Jurkat, Clone E6-1 (cell line): ENCODE results near the gene NECTIN1.

Experiments used
- DNase-seq: peaks from one replicate; pipeline ENCODE4 v3.0.0-alpha.2; 2011; ENCODE audit warnings: low read depth, low spot score
- H3K4me3 ChIP-seq: 2 replicates; pipeline ENCODE4 v1.5.1; 2011; ENCODE audit warnings: mild to moderate bottlenecking, low read length, control low read depth, moderate library complexity

The NECTIN1 gene

DNA sequence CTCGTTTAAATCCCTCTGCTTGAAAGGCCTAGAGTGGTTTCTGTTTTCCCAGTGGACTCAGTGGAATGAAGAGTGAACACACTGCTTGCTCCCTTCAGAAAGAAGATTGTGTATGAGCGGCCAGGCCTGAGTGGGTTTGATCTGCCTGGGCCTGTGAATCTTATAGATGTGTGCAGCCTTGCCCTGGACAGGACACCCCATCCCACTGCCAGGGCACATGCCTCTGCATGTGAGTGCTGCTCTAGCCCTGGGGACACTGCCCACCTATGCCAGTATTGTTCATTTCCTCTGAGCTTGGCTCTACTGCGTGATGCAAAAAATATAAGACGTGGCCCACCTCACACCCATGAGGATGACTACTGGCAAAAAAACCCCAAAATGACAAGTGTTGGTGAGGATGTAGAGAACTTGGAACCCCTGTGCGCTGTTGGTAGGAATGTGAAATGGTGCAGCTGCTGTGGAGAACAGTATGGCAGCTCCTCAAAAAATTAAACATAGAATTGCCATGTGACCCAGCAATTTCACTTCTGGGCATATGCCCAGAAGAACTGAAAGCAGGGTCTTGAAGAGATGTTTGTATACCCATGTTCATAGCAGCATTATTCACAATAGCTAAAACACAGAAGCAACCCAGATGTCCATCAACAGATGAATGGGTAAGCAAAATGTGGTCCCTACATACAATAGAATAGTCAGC, 27.3 kb upstream of the NECTIN1 start:
- DNase-seq = no peak
- no peak overlapping the region for H3K4me3 ChIP-seq

DNA sequence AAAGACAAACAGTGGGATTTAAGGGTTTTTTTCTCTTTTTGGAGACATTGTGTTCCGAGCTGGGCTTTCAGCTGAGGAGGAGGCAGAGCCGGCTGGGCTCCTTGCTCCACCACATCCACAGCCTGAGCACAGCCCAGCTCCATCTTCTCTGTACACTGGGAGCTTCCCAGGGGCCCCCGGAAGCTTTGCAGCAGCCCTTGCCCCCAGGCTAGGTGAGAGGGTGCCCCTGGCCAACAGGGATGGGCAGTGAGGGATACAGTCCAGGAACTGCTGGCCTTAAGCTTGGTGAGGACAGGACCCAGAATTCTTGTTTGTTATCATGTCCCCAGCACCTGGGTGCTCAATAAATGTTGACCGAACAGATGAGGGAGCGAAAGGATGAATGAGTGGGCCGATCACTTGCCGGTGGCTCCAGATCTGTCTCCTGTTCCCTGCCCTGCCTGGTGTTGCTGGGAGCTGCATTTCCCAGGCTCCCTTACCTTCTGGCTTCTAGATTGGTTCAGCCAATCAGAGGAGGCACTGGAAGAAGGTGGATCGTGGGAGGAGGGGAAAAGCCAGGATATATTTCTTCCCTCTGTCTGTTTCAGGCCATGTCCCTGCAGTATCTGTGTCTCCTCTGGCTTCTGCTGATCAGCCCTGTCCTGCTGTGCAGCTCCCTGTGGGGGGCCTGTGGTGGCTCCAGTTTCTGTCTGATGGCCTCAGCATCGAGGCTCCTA, 26.5 kb upstream of the NECTIN1 start:
- no peak overlapping the region for H3K4me3 ChIP-seq
- DNase-seq = no peak

GRCh38 chr11:119754656-119755355, 25.8 kb upstream of the NECTIN1 start:
- H3K4me3 ChIP-seq = no peak overlapping the region

GRCh38 chr11:119754199-119754598, 25.2 kb upstream of the NECTIN1 start:
- no peak for DNase-seq
- no peak overlapping the region for H3K4me3 ChIP-seq

More at GRCh38 chr11:119754656-119755355, 25.8 kb upstream of the NECTIN1 start:
- DNase-seq = no peak

DNA sequence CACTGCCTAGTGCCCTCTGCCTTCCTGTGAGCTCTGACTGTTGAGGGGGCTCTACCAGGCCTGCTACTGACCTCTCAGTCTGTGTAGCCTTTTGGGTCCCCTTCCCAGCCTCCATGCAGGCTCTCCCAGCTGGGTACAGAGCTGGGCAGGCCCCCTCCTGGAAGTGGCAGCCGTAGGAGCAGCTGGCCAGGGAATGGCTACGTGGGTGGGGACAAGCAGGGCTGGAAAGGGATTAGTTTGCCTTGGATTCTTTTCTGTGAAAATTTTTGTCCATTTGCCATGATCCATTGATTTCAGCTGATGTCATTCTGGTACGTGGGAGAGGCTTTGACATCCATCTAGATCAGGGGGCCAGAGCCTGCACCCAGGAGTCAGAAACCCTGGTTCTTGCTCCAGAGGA, 23.9 kb upstream of the NECTIN1 start:
- DNase-seq = no peak
- no peak overlapping the region for H3K4me3 ChIP-seq

GRCh38 chr11:119752345-119752871, 23.4 kb upstream of the NECTIN1 start:
- H3K4me3 ChIP-seq = no peak overlapping the region

GRCh38 chr11:119750056-119750455, 21.1 kb upstream of the NECTIN1 start:
- H3K4me3 ChIP-seq = no peak overlapping the region
- DNase-seq = no peak

More at GRCh38 chr11:119752345-119752871, 23.4 kb upstream of the NECTIN1 start:
- no peak for DNase-seq

DNA sequence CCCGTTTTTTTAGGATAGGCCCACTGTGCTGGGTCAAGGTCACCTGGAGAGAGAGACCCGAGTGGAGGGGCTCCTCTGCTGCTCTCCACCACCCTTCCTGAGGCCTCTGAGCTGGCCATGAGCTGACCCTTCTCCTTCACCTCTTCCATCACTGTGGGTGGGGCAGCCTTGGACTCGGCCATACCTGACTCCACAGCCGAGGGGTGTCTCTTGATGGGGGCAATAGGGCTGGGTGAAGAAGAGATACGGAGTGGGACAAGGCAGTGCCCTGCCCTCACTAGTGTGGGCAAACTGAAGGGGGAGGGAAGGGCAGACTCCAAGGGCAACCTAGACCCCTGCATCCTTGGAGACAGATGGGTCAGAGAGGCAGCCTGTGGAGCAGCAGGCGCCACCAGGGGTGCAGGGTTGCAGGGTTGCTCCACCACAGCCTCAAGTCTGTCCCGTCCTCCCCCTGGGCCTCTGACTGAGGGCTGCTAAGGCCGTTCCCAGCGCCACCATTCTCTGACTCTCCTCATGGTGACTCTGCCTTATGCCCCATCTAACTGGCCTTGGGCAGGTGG, 20.1 kb upstream of the NECTIN1 start:
- no peak overlapping the region for H3K4me3 ChIP-seq
- DNase-seq = no peak

- DNase-seq = no peak
- no peak overlapping the region for H3K4me3 ChIP-seq
Measured at GRCh38 chr11:119747868-119748660, 19.1 kb upstream of the NECTIN1 start.

DNA sequence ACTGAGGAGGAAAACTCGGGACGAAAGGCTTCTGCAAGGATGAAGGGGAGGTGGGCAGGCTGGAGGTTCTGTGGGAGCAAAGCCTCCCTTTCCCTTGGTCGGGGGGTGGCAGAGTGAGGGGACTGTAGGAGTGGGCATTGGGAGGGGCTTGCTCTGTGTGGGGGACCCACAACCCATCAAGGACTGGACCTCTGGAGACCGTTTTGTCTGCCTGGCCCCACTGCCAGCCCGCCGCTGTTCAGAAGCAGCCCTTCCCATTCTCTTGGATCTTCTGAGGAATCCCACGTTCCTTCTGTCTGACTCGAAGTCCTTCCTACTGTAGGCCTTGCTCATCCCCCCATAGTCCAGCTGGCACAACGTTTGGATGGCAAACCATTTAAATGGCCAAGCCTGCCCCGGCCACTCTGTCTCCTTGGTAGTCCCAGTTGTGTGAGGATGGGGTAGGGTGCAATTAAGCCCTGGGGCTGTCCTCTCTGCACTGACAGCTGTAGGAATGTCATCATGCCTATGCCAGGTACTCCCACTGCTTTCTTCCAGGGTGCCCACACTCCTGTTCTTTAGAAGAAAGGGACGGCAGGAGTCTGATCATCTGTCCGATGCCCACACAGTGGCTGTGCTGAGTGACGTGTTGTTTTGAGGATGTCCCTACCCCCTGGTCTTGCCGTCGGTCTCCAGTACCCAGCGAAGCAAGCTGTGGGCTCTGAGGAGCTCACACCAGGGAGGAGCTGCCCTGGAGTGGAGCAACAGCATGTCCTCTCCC, 17.0 kb upstream of the NECTIN1 start:
- DNase-seq = no peak
- no peak overlapping the region for H3K4me3 ChIP-seq

GRCh38 chr11:119745112-119745511, 16.1 kb upstream of the NECTIN1 start:
- no peak for DNase-seq

DNA sequence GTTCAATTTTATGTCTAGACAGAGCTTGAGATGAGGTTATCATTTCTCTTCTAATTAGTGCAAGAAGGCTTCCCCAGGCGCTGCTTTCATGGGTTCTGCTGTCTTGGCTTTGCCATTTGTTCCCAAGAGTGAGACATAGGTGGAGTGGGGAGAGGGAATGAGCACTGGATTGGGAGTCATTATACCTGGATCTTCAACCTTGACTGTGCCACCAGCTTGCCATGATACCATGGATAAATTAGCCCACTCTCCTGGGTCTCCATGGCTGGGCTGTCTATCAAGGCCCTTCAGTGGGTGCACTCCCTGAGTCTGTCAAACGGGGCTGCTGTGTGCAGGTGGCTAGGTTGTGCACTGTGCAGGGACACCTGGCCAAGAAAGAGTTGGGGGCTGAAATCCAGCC, 15.6 kb upstream of the NECTIN1 start:
- no peak overlapping the region for H3K4me3 ChIP-seq
- no peak for DNase-seq

More at GRCh38 chr11:119745112-119745511, 16.1 kb upstream of the NECTIN1 start:
- no peak overlapping the region for H3K4me3 ChIP-seq

GRCh38 chr11:119743006-119743405, 14.0 kb upstream of the NECTIN1 start:
- peak overlapping the region; percentile 43 for H3K4me3 ChIP-seq
- DNase-seq = no peak

DNA sequence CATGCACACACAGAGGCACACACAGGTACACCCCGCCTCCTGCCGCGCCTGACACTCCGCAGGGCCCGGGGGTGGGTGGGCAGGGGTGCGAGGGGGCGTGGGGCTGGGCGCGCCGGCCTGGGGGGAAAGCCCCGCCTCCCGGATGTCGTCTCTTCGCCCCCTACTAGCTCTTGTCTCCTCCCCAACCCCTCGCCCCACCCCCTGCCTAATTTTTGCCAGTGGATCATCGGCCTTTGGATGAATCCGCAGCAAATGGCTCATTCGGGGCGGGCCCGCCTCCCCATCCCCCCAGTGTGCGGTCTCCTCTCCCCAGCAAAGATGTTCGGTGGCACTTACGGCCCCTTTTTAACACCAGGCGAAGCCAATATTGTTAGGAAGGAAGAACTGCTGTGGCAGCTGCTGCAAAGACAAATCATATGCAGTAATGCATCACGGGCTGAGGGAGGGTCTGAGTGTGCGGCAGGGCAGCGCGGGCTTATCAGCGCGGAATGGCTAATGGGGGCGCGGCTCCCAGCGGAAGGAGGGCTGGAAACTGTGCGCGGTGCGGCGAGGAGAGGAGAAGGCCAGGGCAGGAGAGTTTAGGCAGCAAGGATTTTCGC, 13.4 kb upstream of the NECTIN1 start:
- peak overlapping the region; percentile 43 for H3K4me3 ChIP-seq

DNA sequence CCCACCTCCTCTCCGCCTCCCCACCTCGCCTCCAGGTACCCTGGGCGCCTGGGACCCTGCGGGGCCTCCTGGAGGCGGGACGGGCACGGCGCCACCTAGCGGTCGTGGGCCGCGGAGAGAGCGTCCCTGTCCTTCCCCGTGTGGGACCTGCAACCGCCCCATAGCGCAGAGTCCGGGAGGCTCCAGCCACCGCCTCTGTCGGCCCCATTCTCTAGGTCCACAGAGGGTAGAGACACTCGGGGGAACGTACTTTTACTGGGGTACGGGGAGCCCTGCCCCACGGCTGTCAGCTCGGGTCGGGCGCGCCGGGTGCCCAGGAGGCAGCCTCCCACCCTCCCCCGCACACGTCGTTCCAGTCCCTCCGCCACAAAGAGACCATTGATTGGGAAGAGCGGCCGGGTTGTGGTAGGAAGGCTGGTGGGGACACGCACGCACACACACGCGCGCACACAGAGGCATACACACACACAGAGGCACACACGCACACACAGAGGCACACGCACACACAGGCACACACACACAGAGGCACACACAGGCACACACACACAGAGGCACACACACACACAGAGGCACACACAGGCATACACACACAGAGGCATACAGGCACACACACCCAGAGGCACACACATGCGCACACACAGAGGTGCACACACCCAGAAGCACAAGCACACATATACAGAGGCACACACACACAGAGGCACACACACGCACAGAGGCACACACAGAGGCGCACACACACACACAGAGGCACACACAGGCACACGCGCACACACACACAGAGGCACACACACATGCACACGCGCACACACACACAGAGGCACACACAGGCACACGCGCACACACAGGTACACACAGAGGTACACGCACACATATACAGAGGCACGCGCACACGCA, 12.6 kb upstream of the NECTIN1 start:
- H3K4me3 ChIP-seq = peak overlapping the region; percentile 36
- DNase-seq = no peak

More for the DNA sequence above, 13.4 kb upstream of the NECTIN1 start:
- peak; percentile 49 for DNase-seq

DNA sequence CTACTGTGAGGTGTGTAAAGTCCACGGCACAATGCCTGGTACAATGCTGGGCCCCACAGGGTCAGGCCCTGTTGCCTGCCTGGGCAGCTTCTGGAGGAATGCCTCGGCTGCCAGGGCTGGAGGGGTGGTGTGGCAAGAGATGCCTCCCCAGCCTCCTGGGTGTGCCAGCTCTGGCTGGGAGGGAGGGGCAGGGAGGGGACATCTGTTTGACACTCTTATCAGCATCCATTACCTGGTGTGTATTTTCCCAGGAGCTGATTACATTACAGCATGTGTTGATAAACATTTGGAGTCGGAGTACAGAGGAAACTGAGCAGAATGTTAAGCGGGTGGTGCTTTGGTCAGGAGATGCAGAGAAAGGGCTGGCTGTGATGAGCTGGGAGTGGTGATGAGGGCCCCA, 11.0 kb upstream of the NECTIN1 start:
- no peak overlapping the region for H3K4me3 ChIP-seq
- DNase-seq = no peak
